CD4-positive, alpha-beta T cell treated with Interleukin-4 for 4 hours (primary cell): ENCODE measurements around the gene AFF2.

Source experiments
- DNase-seq: peaks from one replicate; pipeline ENCODE4 v3.0.0-alpha.2; 2020

Gene AFF2

DNA sequence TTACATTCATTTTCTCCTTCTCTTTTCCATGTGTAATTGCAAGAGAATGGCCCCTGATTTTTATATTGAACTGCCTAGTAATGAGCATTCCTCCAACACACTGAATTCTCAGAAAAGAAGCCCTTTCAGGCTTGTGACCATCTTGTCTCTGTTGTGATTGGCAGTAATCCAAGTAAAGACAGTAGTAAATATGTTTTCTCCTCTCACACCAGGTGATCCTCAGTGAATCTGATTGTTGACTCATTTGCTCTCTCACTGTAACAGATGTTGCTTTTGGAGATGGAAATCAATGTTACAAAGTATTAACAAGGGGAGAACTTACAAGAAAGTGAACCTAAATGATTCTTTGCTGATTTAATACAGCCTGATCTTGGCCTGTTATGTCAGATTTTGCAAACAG, 271.0 kb downstream of the AFF2 start:
- DNase-seq, result no peak

DNA sequence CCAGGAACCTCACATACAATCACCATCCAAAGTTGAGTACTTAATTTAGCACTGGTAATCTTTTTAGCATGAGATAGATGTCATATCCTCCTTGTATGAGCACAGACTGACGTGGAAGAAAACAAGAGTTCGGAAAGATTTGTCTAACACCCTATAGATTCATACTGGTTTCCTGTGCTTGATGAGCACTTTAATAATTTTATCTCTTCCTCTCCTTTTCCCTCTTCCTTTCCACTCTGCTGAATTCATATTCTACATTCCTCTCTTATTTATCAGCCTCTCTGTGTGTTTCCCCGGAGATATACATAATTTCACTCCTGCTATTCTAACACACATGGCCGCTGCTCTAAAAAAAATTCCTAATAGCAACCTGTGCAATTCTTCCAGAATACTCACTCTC, 273.9 kb downstream of the AFF2 start:
- no peak for DNase-seq

DNA sequence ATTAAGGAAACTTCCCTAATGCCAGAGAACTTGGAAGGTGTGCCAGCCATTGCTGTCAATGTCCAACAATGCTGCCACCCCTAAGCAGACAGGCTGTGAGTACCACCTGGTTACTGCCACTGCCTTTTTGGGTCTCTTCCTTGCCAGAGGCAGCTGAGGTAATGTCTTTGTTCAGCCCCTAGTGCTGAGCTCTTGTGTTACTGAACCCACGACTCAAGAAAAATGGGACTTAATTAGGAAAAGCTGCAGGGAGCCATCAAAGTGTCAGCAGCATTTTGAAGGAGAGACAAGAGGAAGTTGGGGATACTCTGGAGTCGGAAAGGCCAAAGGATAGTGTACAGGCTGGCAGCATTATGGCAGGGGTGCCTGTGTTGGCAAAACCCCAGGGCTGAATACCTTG, 283.7 kb downstream of the AFF2 start:
- DNase-seq, result no peak

DNA sequence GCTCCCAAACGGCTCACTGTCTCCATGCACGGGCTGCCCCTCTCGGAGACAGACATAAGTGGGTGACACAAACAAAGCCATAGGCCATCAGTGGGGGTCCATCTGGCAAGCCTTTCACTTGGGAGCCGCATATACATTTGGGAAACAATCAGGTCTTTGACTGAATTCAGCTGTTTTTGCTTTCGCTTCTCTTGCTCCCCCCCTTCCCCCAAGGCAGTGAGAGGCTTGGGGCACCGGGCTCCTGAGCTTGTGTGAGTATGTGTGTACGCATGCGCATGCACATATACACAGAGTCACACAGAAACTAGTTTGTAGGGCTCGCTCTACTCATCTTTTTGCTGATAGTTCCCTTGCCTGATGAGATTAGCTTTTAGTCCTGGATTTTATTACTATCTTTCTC, 284.4 kb downstream of the AFF2 start:
- DNase-seq, result no peak

DNA sequence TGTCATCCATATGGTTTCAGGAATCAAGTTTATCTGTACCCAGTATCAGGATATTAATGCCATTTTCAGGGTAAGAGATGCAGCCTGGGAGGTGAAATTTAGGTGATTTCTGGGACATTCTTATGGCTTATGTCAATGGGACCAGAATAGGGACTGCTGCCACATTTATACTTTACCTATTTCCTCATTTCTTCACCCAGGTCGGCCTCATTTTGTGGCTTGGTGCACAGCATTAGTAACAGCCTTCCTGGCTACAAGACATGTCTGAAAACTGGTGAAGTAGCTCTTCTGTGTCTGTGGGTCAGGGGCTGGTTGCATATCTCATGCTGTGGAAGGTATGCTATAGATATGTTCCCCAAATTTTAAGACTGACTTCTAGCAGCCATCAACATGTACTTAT, 284.8 kb downstream of the AFF2 start:
- DNase-seq, result no peak

DNA sequence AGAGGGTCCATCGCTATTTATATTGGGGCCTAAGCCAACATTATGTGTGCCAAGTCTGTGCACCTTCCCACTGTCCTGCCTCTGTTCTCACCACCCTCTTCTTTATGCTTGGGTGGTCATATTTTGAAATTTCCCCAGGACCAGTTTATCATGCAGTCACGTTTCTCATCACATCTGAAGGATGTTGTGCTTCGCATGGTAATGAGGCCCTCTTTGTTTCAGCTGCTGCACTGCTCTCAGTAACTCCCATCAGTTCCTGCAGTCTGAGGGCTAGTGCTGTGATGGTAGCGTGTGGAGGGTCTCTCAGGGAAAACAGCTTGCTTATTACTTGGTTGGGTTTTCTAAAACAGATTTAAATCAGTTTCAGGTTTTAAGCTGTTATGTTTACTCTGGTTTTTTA, 288.0 kb downstream of the AFF2 start:
- no peak for DNase-seq

DNA sequence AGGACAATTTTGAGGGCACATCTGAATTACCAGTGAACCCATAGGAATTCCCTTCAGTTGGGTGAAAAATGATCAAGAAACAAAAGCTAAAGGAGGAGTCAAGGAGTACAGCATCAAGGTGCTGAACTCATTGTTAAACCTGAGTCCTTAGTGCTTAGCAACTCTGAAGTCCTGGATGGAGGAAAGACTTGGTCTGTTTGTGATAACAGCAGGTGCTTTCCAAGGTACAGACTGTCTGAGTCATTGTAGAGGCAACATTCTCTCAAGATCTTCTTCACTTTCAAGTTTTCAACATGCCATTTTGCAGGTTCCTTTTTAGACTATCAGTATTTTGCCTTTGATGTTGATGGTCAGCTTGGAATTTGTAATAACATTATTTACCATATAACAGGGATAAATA, 293.9 kb downstream of the AFF2 start:
- no peak for DNase-seq

DNA sequence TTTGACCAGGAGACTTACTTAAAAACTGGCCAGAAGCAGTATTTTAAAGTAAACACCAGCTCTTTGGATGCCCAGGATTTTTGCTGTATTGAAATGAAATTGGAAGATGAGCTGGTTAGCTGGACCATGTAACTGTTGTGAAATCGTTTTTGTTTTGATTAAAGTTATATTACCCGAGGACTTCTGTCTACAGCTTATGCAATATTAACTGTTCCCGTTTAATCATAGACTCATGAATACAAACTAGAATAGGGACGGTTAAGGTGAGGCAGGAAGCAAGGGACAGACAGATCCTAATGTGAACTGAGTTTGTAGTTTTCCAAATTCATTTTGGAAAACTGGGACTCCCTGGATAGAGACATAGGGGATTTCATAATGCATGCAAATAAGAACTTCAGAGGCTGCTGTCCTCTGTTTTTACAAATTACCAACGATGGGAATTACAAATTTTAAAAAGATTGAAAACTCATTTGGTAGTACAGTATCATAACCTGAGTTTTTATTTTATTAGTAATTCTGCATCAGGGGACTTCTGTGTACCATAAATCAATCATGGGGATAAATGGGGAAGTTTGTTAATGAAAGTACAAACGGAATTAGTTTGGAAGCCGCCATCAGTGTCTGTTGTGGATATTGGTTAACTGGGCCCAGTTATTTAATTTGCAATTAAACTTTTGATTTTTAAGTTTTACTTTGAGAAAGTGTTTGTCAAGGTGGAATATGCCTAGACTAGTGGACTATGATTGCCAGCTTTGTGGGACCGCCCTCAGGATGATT, 304.4 kb downstream of the AFF2 start:
- DNase-seq, result no peak

DNA sequence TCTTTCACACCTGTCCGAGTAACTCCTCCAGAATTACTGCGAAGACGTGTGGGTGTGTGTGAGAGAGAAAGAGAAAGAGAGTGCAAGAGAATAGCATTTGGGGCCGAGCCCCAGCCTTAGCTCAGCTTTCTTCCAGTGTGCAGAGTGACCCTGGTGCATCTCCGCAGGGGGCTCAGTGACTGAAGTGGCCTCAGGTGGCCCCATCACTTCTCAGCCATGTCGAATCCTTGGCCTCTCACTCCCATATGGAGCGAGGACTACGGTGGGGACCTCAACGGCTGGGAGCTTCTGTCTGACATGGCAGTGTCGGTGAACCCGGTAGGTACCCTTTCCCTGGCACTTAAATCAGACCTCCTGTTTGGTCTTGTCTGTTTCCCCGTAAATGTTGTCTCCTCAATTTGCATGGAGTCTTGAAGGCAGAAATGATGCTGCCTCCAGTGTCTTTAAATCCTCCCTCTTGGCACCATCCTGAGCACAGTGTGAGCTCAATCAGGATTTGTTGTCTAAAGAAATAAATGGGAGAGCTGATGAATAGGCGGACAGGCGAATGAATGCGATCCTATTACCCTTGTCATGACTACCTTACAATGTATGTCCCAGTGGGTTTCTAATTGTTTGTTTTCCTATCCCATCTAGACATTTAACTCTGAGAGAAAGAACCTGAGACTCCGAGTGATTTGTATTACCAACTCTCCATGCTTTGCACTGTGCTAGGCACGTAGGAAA, 305.9 kb downstream of the AFF2 start:
- no peak for DNase-seq

DNA sequence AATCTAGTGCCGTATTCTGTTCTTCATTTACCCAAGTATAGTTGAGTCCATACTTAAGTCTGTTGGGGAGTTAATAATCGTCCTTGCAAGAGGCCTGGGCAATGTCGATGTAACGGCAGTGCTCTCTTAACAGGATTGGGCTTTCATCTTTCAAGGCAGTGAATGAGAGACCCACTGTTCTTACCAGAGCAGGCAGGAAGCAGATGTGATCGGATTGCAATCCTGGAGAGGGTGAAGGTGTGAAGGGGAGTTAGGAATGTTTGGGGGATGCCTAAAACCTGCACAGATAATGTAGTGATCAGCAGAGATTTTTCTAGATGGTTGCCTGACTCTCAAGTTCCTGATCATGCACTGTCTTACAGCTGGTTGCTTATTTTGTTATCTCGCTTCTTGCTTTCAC, 308.4 kb downstream of the AFF2 start:
- no peak for DNase-seq

DNA sequence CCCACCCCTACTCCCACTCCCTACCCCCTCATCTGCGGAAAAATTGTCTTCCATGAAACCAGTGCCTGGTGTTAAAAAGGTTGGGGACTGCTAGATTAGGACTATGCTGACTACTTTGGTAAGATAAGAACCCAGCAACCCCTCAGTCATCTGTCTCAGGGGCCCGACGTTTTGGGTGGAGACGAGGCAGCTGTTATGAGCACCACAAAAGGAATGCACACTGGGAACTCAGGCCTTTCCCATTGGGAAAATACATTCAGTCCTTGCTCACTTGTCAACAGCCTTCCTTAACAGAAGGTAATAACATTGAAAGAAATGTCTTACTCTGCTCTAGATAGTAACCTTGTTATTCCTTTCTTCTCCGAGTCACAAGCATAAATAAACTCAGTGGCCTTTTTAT, 310.8 kb downstream of the AFF2 start:
- DNase-seq, result no peak

DNA sequence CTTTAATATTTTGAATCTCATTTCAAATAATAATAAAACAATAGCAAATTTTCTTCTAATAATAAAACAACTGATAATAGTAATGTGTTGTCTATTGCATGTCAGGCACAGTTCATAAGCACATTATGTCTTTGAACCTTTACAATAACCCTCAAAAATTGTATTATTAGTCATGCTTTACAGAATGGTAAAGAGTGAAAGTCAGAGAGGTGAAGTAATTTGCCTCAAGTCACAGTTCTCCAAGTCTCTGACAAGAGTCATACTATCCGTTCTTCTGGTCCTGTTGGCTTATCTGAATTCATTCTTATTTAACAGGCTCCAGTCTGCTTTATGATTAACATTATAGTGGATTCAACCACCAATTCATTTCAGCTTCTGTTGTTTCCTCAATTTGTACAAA, 313.0 kb downstream of the AFF2 start:
- no peak for DNase-seq

DNA sequence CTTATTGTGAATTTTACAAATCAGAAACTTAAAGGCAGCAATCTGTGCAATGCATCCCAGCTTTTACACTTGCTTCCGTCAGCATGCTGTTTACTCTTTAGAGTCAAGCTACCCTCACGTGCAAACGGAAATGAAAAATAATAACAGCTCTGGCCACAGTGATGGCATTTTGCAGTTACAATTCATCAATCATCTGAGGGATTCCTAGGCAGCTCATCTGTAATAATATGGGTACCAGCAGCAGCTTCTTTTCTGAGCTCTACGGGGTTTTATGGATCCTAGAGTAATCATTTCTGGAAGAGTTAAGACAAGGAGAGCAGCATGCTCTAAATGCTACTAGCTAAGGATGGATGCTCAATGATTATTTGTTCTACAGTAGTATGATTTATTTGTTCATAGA, 313.6 kb downstream of the AFF2 start:
- DNase-seq, result no peak

DNA sequence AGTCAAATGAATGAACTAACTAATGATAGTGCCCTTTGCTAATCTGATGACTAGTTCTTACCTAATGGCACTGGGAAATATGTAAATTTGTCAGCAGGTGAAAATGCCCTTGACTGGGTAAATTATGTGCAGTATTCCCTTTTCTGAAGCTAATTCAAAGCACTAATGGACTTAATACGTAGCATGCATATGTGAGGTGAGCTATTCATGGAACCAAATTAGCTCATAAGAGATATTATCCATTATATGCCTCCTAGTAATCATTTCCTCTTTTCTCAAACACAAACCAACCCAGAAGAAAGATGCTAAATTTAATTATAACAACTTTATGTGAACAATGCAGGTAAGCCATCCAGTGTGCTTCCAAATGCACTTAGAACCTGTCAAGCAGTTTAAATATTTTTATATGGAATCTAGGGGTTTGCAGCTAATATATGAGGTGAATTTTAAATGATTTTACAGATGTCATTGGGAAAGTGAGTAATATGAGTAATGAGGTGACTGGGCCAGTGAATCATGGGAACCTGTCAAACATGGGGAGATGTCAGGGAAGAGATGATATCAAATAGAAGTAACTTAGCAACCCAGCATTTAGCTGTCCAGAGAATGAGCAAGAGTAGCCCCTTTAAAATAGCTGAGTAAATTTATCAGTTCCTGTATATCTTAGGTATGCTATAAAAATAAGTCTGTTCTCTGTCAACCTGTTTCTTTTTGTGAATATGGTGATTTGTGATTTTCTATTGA, 315.0 kb downstream of the AFF2 start:
- DNase-seq, result no peak

DNA sequence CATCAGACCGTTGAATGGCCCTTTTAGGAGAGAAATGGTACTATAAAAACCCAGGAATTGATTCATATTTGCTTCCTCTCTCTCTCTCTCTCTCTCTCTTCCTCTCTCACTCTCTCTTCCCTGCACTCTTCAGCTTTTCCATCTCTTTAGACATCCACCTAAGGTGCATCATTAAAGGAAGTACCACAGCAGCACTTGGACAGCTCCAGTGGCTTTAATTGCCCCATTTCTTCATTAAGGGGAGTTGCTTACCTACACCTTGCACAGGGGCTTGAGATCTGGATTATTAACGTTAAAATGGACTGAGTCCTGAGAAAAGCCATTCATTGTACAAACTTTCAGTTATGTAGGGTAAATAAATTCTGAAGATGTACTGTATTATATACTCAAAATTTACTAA, 323.6 kb downstream of the AFF2 start:
- no peak for DNase-seq

DNA sequence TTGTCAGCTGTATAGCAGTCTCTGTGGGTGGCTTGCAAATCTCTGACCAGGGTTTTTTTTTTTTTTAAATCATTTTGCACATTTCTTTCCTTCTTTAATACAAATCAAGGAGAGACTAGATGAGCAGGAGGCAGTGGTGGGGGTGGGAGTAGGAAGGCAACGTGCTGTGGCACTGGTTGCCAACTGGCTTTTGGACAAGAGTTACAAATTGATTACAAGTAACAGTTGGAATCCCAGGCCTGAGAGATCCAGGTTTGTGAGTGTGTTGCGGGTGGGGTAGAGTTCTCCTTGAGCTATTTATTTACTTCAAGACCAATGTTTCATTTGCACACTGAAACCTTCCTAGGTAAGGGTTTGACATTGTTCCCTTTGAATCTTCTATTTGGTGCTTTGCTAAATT, 325.3 kb downstream of the AFF2 start:
- no peak for DNase-seq

DNA sequence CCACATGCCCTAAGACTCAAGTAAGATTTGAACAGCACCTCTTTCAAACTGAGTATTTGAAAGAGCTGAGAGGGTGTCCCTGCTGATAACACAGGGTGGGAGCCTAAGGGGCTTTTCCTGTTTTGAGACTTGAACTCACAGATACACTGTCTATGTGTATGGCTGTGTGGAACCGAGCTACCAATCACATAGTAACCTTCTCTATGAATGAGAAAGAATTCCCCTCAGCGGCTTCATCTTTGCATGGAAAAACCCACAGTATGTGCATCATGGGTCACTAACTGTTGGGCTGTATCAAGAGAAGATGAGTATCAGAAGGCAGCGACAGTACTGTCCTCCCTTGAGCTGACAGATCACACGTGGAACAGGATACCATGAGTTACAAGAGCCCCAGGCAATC, 336.3 kb downstream of the AFF2 start:
- DNase-seq, result no peak

DNA sequence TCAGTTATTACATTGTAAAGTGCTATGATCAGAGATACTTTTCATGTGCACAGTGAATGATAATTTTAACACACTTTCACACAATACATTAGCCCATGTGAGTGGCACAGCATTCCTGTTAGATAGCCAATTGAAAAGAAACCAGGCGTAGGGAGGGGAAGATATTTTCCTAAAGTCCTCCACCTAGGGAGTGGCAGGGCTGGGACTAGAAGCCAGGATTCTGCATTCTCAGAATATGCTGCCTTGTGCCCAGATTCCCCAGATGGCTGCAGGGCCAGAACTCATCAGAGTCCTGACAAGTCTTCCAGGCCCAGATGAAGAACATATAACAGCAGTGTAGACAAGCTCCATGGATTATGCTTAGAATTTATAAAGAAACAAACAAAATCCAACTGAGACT, 350.2 kb downstream of the AFF2 start:
- no peak for DNase-seq

DNA sequence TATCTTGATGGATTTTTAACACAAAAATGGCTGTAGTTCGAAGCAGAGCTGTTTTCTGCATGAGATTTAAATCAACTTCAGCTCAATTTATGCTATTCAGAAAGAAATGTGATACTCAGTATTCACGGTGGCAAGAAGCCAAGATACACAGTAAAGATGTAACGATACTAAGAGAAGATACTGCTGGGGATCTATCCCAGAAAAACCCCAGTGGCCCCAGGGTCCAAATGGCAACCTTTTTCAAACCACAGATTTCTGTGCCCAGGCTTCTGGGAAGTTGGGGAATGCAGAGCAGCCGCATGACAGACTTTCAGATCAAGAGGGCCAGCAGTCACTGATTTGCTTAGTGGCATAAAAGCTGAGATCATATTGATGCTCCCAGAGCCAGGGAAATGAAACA, 353.9 kb downstream of the AFF2 start:
- no peak for DNase-seq

DNA sequence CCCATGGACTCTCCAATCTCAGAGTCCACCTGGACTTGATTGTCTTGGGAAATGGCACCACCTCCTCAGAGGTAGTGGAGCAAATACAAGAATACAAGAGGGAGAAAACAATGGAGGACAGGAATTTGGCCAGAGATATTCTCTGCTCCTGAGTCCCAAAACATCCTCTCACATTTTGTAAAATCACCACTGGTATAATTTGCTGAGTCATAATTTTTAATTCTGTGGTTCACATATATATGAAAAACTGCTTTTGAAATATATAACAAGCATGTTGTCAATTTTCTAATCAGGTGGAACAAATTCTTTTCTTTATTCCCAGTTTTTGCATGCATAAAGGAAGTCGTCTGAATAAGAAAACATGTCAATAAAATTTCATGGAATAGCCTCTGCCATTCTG, 356.1 kb downstream of the AFF2 start:
- DNase-seq, result no peak

DNA sequence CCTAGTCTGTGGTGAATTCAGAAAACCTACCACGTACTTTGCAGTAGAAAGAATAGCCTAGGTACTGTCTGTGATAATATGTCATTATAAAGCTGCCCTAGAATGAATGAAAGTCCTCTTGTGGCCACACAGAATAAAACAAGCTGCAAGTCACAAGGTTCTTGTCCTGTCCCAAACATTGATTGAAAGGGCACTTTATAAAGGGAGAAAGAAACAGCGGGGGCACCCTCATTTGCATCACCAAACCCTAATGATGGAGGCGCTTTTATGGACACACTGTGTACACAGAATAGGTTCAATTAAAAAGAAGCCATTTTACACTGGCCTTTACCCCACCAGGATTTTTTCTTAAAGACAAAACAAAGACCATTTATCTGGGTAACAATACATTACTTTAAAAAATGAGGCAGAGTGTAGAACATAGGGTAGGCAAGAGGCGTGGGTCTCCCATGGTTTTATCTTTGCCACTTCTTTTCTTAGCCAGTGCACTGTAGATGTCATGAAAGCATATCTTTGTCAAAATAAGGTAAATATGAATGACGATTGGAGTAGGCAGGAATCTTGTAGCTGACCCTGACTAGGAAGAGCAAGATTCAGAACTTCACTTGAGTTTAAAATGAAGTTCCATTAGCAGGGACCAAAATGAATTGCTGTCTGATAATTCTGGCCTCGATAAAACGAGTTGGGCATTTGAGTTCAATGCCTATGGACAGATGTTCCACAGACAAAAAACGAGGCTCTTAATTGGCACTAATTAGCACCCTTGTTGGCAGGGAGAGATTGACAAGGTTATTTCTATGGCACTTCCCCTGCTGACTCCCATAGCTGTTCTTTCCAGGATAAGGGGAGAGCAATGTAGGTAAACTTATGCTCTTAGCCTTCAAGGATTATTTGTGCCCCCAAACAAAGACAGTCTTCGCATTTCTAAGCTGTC, 365.1 kb downstream of the AFF2 start:
- no peak for DNase-seq

DNA sequence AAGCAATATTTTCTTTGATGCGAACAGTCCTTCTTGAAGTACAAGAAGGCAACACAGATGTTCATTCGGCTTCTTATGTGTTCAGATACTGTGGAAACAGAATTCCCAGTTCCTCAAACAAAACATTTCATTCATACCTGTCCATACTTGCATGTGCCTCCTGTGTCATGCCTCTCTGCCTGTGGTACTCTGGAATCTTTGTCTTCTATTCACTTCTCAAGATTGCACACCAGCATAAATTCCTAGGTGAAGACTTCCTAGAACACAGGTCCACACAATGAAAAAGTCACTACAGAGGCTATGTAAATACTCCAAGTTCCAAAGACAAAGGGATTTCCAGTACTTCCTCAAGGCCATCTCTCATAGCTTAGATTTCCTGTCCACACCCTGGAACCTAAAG, 367.2 kb downstream of the AFF2 start:
- no peak for DNase-seq
